ENCODE data around the gene GALNT10. TPM values are rescaled to one million over a fixed set of nuclear protein-coding genes. Genes with fewer than 3 reads are reported as not detected.
A peak's percentile ranks its signal among the peaks of the same experiment; 100 is the strongest.

Gene GALNT10
- total and polyA plus RNA-seq, 9 of the 15 experiments (the other 6 are each of a cell fraction or from before 2014, with no cell fraction given): 4.6 to 37.1 (median 13.3) TPM

DNA sequence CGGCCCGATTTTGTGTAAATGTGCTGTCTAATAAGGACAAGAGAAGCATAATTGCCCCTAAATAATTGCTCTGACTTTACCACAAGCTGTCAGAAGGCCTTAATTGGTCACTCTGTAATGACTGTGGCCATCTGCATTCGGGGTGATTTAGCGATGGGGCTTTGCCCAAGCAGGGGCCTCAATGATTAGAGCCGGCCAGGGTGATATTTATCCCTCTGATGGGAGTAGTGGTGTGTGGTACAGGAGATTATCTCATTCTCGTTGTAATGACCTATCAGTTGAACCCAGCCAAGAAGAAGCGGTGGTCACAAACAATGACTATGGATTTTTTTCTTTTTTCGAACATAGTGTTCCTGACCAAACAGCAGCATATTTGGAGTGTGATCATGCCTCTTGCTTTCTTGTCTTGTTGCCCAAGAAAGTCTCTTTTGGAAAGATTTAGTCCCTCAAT is 183.2 kb downstream of the GALNT10 start (continued):
- TF ChIP-seq, protein P1, sequence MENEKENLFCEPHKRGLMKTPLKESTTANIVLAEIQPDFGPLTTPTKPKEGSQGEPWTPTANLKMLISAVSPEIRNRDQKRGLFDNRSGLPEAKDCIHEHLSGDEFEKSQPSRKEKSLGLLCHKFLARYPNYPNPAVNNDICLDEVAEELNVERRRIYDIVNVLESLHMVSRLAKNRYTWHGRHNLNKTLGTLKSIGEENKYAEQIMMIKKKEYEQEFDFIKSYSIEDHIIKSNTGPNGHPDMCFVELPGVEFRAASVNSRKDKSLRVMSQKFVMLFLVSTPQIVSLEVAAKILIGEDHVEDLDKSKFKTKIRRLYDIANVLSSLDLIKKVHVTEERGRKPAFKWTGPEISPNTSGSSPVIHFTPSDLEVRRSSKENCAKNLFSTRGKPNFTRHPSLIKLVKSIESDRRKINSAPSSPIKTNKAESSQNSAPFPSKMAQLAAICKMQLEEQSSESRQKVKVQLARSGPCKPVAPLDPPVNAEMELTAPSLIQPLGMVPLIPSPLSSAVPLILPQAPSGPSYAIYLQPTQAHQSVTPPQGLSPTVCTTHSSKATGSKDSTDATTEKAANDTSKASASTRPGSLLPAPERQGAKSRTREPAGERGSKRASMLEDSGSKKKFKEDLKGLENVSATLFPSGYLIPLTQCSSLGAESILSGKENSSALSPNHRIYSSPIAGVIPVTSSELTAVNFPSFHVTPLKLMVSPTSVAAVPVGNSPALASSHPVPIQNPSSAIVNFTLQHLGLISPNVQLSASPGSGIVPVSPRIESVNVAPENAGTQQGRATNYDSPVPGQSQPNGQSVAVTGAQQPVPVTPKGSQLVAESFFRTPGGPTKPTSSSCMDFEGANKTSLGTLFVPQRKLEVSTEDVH (IDR thresholded peaks at IDR 0.05; ENCODE audit: low read depth, partially characterized antibody): no peak
- TF ChIP-seq KLF6 (CRISPR knock-in tag; IDR thresholded peaks at IDR 0.05; ENCODE audit: borderline replicate concordance): no peak
- TF ChIP-seq, protein P2, sequence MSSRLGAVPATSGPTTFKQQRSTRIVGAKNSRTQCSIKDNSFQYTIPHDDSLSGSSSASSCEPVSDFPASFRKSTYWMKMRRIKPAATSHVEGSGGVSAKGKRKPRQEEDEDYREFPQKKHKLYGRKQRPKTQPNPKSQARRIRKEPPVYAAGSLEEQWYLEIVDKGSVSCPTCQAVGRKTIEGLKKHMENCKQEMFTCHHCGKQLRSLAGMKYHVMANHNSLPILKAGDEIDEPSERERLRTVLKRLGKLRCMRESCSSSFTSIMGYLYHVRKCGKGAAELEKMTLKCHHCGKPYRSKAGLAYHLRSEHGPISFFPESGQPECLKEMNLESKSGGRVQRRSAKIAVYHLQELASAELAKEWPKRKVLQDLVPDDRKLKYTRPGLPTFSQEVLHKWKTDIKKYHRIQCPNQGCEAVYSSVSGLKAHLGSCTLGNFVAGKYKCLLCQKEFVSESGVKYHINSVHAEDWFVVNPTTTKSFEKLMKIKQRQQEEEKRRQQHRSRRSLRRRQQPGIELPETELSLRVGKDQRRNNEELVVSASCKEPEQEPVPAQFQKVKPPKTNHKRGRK (tag; IDR thresholded peaks at IDR 0.05): no peak
- no peak for TF ChIP-seq TRIM28 (IDR thresholded peaks at IDR 0.05)
- TF ChIP-seq, protein P3, sequence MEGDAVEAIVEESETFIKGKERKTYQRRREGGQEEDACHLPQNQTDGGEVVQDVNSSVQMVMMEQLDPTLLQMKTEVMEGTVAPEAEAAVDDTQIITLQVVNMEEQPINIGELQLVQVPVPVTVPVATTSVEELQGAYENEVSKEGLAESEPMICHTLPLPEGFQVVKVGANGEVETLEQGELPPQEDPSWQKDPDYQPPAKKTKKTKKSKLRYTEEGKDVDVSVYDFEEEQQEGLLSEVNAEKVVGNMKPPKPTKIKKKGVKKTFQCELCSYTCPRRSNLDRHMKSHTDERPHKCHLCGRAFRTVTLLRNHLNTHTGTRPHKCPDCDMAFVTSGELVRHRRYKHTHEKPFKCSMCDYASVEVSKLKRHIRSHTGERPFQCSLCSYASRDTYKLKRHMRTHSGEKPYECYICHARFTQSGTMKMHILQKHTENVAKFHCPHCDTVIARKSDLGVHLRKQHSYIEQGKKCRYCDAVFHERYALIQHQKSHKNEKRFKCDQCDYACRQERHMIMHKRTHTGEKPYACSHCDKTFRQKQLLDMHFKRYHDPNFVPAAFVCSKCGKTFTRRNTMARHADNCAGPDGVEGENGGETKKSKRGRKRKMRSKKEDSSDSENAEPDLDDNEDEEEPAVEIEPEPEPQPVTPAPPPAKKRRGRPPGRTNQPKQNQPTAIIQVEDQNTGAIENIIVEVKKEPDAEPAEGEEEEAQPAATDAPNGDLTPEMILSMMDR (IDR thresholded peaks at IDR 0.05 in 2 of 3, conservative IDR thresholded peaks at IDR 0.05 in 1 of 3; ENCODE audit: insufficient read depth in 2 of 3, low read depth in 1 of 3, low read length in 3 of 3): no peak
- TF ChIP-seq, protein P4, sequence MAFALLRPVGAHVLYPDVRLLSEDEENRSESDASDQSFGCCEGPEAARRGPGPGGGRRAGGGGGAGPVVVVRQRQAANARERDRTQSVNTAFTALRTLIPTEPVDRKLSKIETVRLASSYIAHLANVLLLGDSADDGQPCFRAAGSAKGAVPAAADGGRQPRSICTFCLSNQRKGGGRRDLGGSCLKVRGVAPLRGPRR (CRISPR knock-in tag; IDR thresholded peaks at IDR 0.05): no peak
- no peak for TF ChIP-seq PYGO2 (tag; IDR thresholded peaks at IDR 0.05)
- no peak for TF ChIP-seq GATAD2A (IDR thresholded peaks at IDR 0.05)
- no peak for TF ChIP-seq ZZZ3 (IDR thresholded peaks at IDR 0.05)
- no peak for TF ChIP-seq ZNF778 (CRISPR knock-in tag; IDR thresholded peaks at IDR 0.05)
- no peak for TF ChIP-seq ZNF408 (CRISPR knock-in tag; IDR thresholded peaks at IDR 0.05; ENCODE audit: low read depth)
- peak; percentile 30 to 76; a peak in 3 of 4 replicates for TF ChIP-seq HDAC1 (IDR thresholded peaks at IDR 0.05)
- TF ChIP-seq, protein P5, sequence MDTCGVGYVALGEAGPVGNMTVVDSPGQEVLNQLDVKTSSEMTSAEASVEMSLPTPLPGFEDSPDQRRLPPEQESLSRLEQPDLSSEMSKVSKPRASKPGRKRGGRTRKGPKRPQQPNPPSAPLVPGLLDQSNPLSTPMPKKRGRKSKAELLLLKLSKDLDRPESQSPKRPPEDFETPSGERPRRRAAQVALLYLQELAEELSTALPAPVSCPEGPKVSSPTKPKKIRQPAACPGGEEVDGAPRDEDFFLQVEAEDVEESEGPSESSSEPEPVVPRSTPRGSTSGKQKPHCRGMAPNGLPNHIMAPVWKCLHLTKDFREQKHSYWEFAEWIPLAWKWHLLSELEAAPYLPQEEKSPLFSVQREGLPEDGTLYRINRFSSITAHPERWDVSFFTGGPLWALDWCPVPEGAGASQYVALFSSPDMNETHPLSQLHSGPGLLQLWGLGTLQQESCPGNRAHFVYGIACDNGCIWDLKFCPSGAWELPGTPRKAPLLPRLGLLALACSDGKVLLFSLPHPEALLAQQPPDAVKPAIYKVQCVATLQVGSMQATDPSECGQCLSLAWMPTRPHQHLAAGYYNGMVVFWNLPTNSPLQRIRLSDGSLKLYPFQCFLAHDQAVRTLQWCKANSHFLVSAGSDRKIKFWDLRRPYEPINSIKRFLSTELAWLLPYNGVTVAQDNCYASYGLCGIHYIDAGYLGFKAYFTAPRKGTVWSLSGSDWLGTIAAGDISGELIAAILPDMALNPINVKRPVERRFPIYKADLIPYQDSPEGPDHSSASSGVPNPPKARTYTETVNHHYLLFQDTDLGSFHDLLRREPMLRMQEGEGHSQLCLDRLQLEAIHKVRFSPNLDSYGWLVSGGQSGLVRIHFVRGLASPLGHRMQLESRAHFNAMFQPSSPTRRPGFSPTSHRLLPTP (IDR thresholded peaks at IDR 0.05; ENCODE audit: borderline replicate concordance, extremely low read depth, insufficient read length): no peak
- TF ChIP-seq CBFA2T2 (conservative IDR thresholded peaks at IDR 0.05): peak; percentile 97
- TF ChIP-seq FOXM1 (IDR thresholded peaks at IDR 0.05; ENCODE audit: low read depth): peak; percentile 88
- TF ChIP-seq FOXM1 (CRISPR knock-in tag; IDR thresholded peaks at IDR 0.05; ENCODE audit: low read depth): no peak
- TF ChIP-seq BHLHE40 (IDR thresholded peaks at IDR 0.05; ENCODE audit: low read length): 0 out of 2 replicates have a peak, but pooled peaks have one; percentile 11
- peak; percentile 32; the same call in 1 of the 2 replicates for TF ChIP-seq ZBED1 (IDR thresholded peaks at IDR 0.05)
- TF ChIP-seq CHD1 (IDR thresholded peaks at IDR 0.05; ENCODE audit: low read length): no peak
- TF ChIP-seq ZNF134 (CRISPR knock-in tag; conservative IDR thresholded peaks at IDR 0.05): no peak; the same call in 1 of the 2 replicates
- peak; percentile 44 for TF ChIP-seq SMAD4 (CRISPR knock-in tag; conservative IDR thresholded peaks at IDR 0.05)

Measured in K562 (cell line).